HEK293 (cell line): Measurements from ENCODE around the gene ZBTB20.

Source experiments
- BCL6B ChIP-seq: fragments of 450-650 bp; formaldehyde crosslinking; IDR thresholded peaks from 2 replicates; pipeline ENCODE4 v1.5.1; 2017; ENCODE audit warnings: missing biosample characterization, missing genetic modification characterization
- CTCF ChIP-seq: fragments of 450-650 bp; formaldehyde crosslinking; IDR thresholded peaks from 2 replicates; pipeline ENCODE4 v1.5.1; 2016; ENCODE audit warnings: missing biosample characterization, missing genetic modification characterization
- ZNF2 ChIP-seq: fragments of 450-650 bp; formaldehyde crosslinking; IDR thresholded peaks from 2 replicates; pipeline ENCODE4 v1.5.1; 2016; ENCODE audit warnings: missing biosample characterization, missing genetic modification characterization
- ZNF510 ChIP-seq: fragments of 450-650 bp; formaldehyde crosslinking; IDR thresholded peaks from 2 replicates; pipeline ENCODE4 v1.5.1; 2018; ENCODE audit warnings: mild to moderate bottlenecking, missing genetic modification characterization, missing biosample characterization; ENCODE audit not compliant: insufficient replicate concordance
- TF ChIP-seq, protein P1 (sequence below): fragments of 450-650 bp; formaldehyde crosslinking; IDR thresholded peaks from 2 replicates; pipeline ENCODE4 v1.5.1; 2016; ENCODE audit warnings: missing biosample characterization, missing genetic modification characterization, low read depth
- TF ChIP-seq, protein P2 (sequence below): fragments of 450-650 bp; formaldehyde crosslinking; IDR thresholded peaks from 2 replicates; pipeline ENCODE4 v1.5.1; 2016; ENCODE audit warnings: missing biosample characterization, missing genetic modification characterization, low read depth

DNA sequence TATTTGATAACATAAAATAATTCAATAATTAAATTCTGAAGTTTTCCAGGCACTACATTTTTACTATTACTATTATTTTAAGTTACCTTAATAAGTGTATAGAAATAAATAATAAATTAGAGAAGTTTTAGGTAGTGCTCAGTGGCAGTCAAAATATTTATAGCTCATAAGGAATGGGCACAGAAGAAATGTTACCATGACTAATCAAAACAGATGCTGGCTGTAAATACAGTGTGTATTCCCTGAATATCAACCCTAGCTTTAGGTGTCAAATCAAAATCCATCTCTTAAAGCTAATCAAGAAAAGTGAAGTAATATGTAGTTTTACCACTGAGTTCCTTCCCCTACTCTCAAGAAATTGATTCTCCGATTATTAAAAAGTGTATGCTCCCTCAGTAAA is 35.5 kb downstream of the ZBTB20 start:
- TF ChIP-seq CTCF (tag by site-specific recombination): no peak
- TF ChIP-seq, protein P1, sequence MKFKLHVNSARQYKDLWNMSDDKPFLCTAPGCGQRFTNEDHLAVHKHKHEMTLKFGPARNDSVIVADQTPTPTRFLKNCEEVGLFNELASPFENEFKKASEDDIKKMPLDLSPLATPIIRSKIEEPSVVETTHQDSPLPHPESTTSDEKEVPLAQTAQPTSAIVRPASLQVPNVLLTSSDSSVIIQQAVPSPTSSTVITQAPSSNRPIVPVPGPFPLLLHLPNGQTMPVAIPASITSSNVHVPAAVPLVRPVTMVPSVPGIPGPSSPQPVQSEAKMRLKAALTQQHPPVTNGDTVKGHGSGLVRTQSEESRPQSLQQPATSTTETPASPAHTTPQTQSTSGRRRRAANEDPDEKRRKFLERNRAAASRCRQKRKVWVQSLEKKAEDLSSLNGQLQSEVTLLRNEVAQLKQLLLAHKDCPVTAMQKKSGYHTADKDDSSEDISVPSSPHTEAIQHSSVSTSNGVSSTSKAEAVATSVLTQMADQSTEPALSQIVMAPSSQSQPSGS: no peak
- no peak for TF ChIP-seq ZNF510 (tag by site-specific recombination)
- TF ChIP-seq, protein P2, sequence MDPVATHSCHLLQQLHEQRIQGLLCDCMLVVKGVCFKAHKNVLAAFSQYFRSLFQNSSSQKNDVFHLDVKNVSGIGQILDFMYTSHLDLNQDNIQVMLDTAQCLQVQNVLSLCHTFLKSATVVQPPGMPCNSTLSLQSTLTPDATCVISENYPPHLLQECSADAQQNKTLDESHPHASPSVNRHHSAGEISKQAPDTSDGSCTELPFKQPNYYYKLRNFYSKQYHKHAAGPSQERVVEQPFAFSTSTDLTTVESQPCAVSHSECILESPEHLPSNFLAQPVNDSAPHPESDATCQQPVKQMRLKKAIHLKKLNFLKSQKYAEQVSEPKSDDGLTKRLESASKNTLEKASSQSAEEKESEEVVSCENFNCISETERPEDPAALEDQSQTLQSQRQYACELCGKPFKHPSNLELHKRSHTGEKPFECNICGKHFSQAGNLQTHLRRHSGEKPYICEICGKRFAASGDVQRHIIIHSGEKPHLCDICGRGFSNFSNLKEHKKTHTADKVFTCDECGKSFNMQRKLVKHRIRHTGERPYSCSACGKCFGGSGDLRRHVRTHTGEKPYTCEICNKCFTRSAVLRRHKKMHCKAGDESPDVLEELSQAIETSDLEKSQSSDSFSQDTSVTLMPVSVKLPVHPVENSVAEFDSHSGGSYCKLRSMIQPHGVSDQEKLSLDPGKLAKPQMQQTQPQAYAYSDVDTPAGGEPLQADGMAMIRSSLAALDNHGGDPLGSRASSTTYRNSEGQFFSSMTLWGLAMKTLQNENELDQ: no peak
- TF ChIP-seq ZNF2 (tag by site-specific recombination): no peak
- TF ChIP-seq BCL6B (tag by site-specific recombination): no peak
